ENCODE measurements around the gene LAIR1. TPM values are rescaled to one million over a fixed set of nuclear protein-coding genes. Genes with fewer than 3 reads are reported as not detected.

LAIR1 gene
- total RNA-seq, 1 donor from 2014 or later: 1.0 TPM

GRCh38 chr19:54357381-54357780 lies 7.3 kb downstream of the LAIR1 start:
- no peak for TF ChIP-seq CTCF (IDR thresholded peaks at IDR 0.05; ENCODE audit: insufficient read depth, low read length, poor library complexity, severe bottlenecking)
- no peaks in the 10 kb centered on the region for H3K36me3 ChIP-seq (ENCODE audit: control insufficient read depth, insufficient read depth, low read length)
- H3K4me3 ChIP-seq (ENCODE audit: low read depth, low read length): no peak overlapping the region
- H3K27me3 ChIP-seq (ENCODE audit: control insufficient read depth, insufficient read depth, low read length): no peaks in the 10 kb centered on the region
- no peak for DNase-seq (ENCODE audit: low read depth)

DNA sequence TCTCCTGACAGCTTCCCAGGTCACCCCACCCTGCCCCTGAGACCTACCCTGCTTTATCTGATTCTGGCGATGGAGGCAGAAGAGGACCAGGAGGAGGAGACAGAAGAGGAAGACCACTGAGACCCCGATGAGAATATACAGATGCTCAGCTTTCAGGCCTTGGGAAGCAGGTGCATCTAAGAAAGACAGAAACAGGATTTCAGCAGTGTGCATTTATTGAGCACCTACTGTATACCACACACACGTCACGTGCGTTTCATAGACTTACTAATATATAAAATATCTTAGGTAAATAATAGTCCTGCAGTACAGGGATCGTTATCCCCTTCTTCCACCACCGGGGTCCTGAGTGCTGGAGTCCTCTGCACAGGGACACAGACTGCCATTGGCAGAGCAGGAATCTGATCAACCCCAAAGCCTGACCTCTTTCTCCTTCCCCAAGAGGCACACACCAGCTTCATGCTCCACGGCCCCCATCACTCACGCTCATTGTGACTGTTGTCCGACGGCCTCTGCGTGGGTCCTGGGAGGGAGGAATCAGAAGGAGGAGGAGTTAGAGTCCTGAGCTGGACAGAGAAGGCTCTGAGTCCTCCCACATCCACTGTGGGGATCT lies 8.2 kb downstream of the LAIR1 start:
- TF ChIP-seq CTCF (IDR thresholded peaks at IDR 0.05; ENCODE audit: insufficient read depth, low read length, poor library complexity, severe bottlenecking): no peak
- DNase-seq (ENCODE audit: low read depth): no peak
- Histone ChIP-seq H3K36me3 (ENCODE audit: control insufficient read depth, insufficient read depth, low read length) (no peaks in the 10 kb centered on the region), H3K4me3 (ENCODE audit: low read depth, low read length) (no peak overlapping the region), H3K27me3 (ENCODE audit: control insufficient read depth, insufficient read depth, low read length) (no peaks in the 10 kb centered on the region)

GRCh38 chr19:54355675-54356074 lies 9.1 kb downstream of the LAIR1 start:
- Histone ChIP-seq H3K36me3 (ENCODE audit: control insufficient read depth, insufficient read depth, low read length) (no peaks in the 10 kb centered on the region), H3K27me3 (ENCODE audit: control insufficient read depth, insufficient read depth, low read length) (no peaks in the 10 kb centered on the region)

GRCh38 chr19:54354761-54355160 lies 10.0 kb downstream of the LAIR1 start:
- TF ChIP-seq CTCF (IDR thresholded peaks at IDR 0.05; ENCODE audit: insufficient read depth, low read length, poor library complexity, severe bottlenecking): no peak

More at GRCh38 chr19:54355675-54356074, 9.1 kb downstream of the LAIR1 start:
- no peak overlapping the region for H3K4me3 ChIP-seq (ENCODE audit: low read depth, low read length)
- no peak for TF ChIP-seq CTCF (IDR thresholded peaks at IDR 0.05; ENCODE audit: insufficient read depth, low read length, poor library complexity, severe bottlenecking)
- DNase-seq (ENCODE audit: low read depth): no peak

DNA sequence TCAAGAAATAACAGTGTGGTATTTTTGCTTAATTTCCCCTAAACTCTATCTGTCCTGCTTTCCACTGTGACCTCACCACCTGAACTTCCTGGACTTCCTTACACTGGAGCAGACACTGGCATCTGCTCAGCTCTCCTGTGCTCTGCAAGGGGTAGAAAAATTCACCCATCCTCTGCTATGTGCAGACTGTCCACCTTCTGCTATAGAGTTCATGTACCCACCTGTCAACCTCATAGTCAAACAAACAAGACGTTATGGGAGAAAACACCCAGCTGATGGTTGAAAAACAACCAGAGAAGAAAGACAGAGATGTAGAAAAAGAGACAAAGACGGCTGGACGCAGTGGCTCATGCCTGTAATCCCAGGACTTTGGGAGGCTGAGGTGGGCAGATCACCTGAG lies 12.2 kb downstream of the LAIR1 start:
- no peak for DNase-seq (ENCODE audit: low read depth)
- no peaks in the 10 kb centered on the region for H3K27me3 ChIP-seq (ENCODE audit: control insufficient read depth, insufficient read depth, low read length)
- no peaks in the 10 kb centered on the region for H3K36me3 ChIP-seq (ENCODE audit: control insufficient read depth, insufficient read depth, low read length)
- no peak for TF ChIP-seq CTCF (IDR thresholded peaks at IDR 0.05; ENCODE audit: insufficient read depth, low read length, poor library complexity, severe bottlenecking)
- no peak overlapping the region for H3K4me3 ChIP-seq (ENCODE audit: low read depth, low read length)

More at GRCh38 chr19:54354761-54355160, 10.0 kb downstream of the LAIR1 start:
- Histone ChIP-seq H3K27me3 (ENCODE audit: control insufficient read depth, insufficient read depth, low read length) (no peaks in the 10 kb centered on the region), H3K36me3 (ENCODE audit: control insufficient read depth, insufficient read depth, low read length) (no peaks in the 10 kb centered on the region), H3K4me3 (ENCODE audit: low read depth, low read length) (no peak overlapping the region)
- DNase-seq (ENCODE audit: low read depth): no peak

DNA sequence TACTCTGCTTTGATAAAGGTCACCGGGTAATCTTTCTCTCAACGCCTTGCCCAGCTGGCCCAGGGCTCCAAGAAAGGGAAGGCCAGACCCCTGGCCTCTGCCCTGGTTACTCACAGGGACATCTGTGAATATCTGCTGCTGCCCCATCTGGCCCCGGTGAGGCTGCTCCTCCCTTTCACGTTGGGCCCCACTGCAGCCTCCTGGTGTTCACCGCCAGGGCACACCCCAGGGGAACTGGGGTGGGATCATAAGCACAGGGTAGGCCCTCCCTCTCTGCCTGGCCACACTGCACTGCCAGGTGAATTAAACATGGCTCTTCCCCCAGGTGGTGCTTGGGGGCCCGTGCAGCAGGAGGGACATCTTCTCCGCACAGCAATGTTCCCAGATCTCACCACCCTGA lies 12.7 kb downstream of the LAIR1 start:
- Histone ChIP-seq H3K4me3 (ENCODE audit: low read depth, low read length) (no peak overlapping the region), H3K27me3 (ENCODE audit: control insufficient read depth, insufficient read depth, low read length) (no peaks in the 10 kb centered on the region), H3K36me3 (ENCODE audit: control insufficient read depth, insufficient read depth, low read length) (no peaks in the 10 kb centered on the region)
- no peak for DNase-seq (ENCODE audit: low read depth)
- TF ChIP-seq CTCF (IDR thresholded peaks at IDR 0.05; ENCODE audit: insufficient read depth, low read length, poor library complexity, severe bottlenecking): no peak
